GM06990 (cell line): ENCODE measurements around the gene PSMB2.

Experiments used
- DNase-seq: peaks from one replicate; pipeline ENCODE4 v3.0.0-alpha.2; 2011; ENCODE audit not compliant: insufficient read length; ENCODE audit errors: extremely low read depth
- H3K27me3 ChIP-seq: replicated peaks from 2 replicates; pipeline ENCODE4 v1.6.0; 2011; ENCODE audit warnings: low read length; ENCODE audit not compliant: control insufficient read depth, insufficient read depth
- H3K36me3 ChIP-seq: 2 replicates; pipeline ENCODE4 v1.5.1; 2011; ENCODE audit warnings: low read length; ENCODE audit not compliant: control insufficient read depth, insufficient read depth
- H3K4me3 ChIP-seq: replicated peaks from 2 replicates; pipeline ENCODE4 v1.5.1; 2011; ENCODE audit warnings: low read depth, mild to moderate bottlenecking, control low read depth, low read length
- CTCF ChIP-seq: IDR thresholded peaks from 2 replicates; pipeline ENCODE4 v1.5.1; 2011; ENCODE audit warnings: low read length, control low read depth, mild to moderate bottlenecking, inconsistent platforms; ENCODE audit not compliant: insufficient read depth, poor library complexity, severe bottlenecking

The PSMB2 gene

DNA sequence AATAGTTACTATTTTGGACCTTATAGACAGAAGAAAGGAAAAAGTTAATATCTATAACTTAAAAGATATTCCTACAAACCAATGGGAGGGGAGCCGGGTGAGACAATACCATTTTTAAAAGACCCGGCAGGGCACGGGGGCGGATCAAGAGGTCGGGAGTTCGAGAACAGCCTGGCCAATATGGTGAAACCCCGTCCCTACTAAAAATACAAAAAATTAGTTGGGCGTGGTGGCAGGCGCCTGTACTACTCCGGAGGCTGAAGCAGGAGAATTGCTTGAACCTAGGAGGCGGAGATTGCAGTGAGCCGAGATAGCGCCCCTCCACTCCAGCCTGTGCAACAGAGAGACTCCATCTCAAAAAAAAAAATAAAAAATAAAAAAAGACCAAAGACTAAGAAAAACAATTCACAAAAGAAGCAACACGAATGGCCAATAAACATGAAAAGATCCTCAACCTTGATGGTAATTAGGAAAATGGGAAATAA lies 1.2 kb upstream of the PSMB2 start:
- DNase-seq, result peak; percentile 11
- Histone ChIP-seq H3K36me3 (no peaks in the 10 kb centered on the region), H3K4me3 (peak overlapping the region; percentile 93), H3K27me3 (no peaks in the 10 kb centered on the region; the same call in 1 of the 2 replicates)
- no peak for TF ChIP-seq CTCF

DNA sequence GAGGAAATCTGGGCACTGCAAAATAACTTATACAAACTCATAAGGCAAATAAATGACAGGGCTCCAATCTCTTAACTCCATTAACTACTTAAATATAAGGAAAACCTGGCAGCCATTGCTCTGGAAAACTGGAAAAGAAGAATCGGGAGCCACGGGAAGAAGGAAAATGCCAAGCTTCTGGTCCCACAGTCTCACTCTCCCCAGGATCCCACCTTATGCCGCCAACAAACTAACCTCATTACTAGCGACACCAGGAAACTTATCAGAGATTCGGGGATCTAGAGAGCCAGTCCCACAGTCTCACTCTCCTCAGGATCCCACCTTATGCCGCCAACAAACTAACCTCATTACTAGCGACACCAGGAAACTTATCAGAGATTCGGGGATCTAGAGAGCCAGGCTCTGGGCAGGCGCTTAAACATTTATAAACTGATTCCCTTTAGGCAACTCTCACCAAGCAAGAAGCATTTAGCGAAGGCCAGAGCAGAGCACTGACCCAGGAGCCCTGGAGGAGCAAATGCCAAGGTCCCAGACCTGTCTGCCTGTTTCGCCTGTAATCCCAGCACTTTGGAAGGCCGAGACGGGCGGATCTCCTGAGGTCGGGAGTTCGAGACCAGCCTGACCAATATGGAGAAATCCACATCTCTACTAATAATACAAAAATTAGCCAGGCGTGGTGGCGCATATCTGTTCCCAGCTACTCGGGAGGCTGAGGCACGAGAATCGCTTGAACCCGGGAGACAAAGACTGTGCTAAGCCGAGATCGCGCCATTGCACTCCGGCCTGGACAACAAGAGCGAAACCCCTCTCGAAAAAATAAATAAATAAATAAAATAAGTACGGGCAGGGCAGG lies 720 bp downstream of the PSMB2 start:
- H3K36me3 ChIP-seq, result no peaks in the 10 kb centered on the region; the same call in 1 of the 2 replicates
- TF ChIP-seq CTCF, result no peak
- peak; percentile 8 for DNase-seq
- H3K27me3 ChIP-seq, result no peaks in the 10 kb centered on the region; the same call in 1 of the 2 replicates
- peak overlapping the region; percentile 93 for H3K4me3 ChIP-seq

GRCh38 chr1:35637401-35637809 lies 3.9 kb downstream of the PSMB2 start:
- H3K4me3 ChIP-seq, result peak overlapping the region; percentile 55
- TF ChIP-seq CTCF, result no peak
- no peaks in the 10 kb centered on the region; the same call in none of the 2 replicates for H3K36me3 ChIP-seq
- peak; percentile 6 for DNase-seq
- H3K27me3 ChIP-seq, result no peaks in the 10 kb centered on the region

- DNase-seq, result no peak
- Histone ChIP-seq H3K36me3 (peaks cover 3% of the 10 kb centered on the region), H3K27me3 (no peaks in the 10 kb centered on the region), H3K4me3 (no peak overlapping the region)
- no peak for TF ChIP-seq CTCF
Observed at GRCh38 chr1:35633547-35633946, 7.8 kb downstream of the PSMB2 start.

DNA sequence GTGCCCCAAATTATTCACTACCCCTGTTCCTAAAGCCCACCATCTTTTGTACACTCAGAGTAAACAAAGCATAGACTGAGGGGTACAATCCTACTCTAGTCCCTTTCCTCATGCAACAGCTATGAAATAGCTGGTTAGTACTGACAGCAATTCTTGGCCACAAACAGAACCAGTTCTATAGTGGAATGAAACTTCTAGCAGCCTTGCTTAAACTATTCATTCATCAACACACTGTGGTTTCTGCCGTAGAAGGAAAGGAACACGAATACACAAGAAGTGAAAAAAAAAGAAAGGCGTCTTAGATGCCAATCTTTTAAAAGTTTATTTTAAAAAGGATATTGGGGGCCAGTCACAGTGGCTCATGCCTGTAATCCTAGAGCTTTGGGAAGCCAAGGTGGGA lies 9.9 kb downstream of the PSMB2 start:
- no peak overlapping the region for H3K4me3 ChIP-seq
- DNase-seq, result no peak
- no peak for TF ChIP-seq CTCF
- peaks cover 3% of the 10 kb centered on the region for H3K36me3 ChIP-seq
- H3K27me3 ChIP-seq, result no peaks in the 10 kb centered on the region
